Cardiac muscle cell (in vitro differentiated cells and primary cell): ENCODE results near the gene SNRPB2. TPM values are rescaled to one million over a fixed set of nuclear protein-coding genes. Genes with fewer than 3 reads are reported as not detected.

ENCODE experiments used
- DNase-seq, 2 donors: peaks; one replicate each; pipeline versions ENCODE4 v3.0.0 to v3.0.0-alpha.2; 2010 to 2017; ENCODE audit warnings: low read depth in 1 of 2, low spot score in 1 of 2
- H3K27ac ChIP-seq: fragments of 200-600 bp; sonication (generic); 2 replicates; pipeline ENCODE4 v1.5.1; 2016
- H3K27me3 ChIP-seq: fragments of 200-600 bp; sonication (generic); 2 replicates; pipeline ENCODE4 v1.6.0; 2016; ENCODE audit warnings: control low read depth
- H3K36me3 ChIP-seq: fragments of 200-600 bp; sonication (generic); 2 replicates; pipeline ENCODE4 v1.5.1; 2016; ENCODE audit warnings: control low read depth
- H3K4me1 ChIP-seq: fragments of 200-600 bp; sonication (generic); 2 replicates; pipeline ENCODE4 v1.8.1; 2017; ENCODE audit warnings: low read depth, mild to moderate bottlenecking, mixed run types
- H3K4me3 ChIP-seq: fragments of 200-600 bp; sonication (generic); 2 replicates; pipeline ENCODE4 v1.5.1; 2016; ENCODE audit warnings: mild to moderate bottlenecking
- H3K9me3 ChIP-seq: fragments of 200-600 bp; sonication (generic); 2 replicates; pipeline ENCODE4 v1.5.1; 2017; ENCODE audit warnings: low read depth, mild to moderate bottlenecking, control low read depth
- polyA plus RNA-seq: library from polyadenylated mRNA; unstranded; fragments of >200 nt; fragmentation: Nextera tagmentation; extraction: Ambion mirVana; gene quantifications from 2 replicates; pipeline ENCODE4 v1.2.1, GENCODE V29; 2016
- total RNA-seq: library from RNA; depleted of rRNA; stranded (reverse); fragments of >200 nt; gene quantifications from 2 replicates; pipeline ENCODE4 v1.2.3, GENCODE V29; 2016
- TF ChIP-seq, protein P1 (sequence below): IDR thresholded peaks from 2 replicates; pipeline ENCODE4 v1.5.1; 2012; ENCODE audit warnings: low read depth, mild to moderate bottlenecking, low read length

The SNRPB2 gene
- total and polyA plus RNA-seq, 2 experiments from 2014 or later, result 16.4 to 99.7 TPM

DNA sequence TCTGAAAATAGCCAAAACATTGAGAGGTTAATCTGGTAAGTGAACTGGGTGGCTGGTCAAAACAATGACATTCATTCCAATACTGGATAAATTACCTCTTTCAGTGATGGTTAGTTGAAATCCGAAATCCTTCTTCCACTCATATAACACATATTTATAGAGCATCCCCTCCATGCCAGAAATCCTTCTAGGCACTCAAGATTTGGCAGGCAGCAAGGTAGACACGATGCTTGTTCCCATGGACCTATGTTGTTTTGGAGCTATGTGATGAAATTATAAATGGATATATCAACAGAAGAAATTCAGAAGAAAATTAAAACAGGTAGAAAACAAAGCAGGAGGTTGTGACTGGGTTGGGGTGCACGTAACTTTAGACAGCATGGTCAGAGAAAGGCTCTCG, 26.3 kb upstream of the SNRPB2 start:
- no peaks in the 10 kb centered on the region for H3K36me3 ChIP-seq
- no peak for DNase-seq
- no peak overlapping the region for H3K4me3 ChIP-seq
- no peaks in the 10 kb centered on the region for H3K27me3 ChIP-seq
- TF ChIP-seq, protein P1, sequence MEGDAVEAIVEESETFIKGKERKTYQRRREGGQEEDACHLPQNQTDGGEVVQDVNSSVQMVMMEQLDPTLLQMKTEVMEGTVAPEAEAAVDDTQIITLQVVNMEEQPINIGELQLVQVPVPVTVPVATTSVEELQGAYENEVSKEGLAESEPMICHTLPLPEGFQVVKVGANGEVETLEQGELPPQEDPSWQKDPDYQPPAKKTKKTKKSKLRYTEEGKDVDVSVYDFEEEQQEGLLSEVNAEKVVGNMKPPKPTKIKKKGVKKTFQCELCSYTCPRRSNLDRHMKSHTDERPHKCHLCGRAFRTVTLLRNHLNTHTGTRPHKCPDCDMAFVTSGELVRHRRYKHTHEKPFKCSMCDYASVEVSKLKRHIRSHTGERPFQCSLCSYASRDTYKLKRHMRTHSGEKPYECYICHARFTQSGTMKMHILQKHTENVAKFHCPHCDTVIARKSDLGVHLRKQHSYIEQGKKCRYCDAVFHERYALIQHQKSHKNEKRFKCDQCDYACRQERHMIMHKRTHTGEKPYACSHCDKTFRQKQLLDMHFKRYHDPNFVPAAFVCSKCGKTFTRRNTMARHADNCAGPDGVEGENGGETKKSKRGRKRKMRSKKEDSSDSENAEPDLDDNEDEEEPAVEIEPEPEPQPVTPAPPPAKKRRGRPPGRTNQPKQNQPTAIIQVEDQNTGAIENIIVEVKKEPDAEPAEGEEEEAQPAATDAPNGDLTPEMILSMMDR, result no peak
- peaks cover 7% of the 10 kb centered on the region for H3K4me1 ChIP-seq
- H3K27ac ChIP-seq, result no peak overlapping the region
- no peaks in the 10 kb centered on the region for H3K9me3 ChIP-seq

GRCh38 chr20:16707674-16708073, 22.2 kb upstream of the SNRPB2 start:
- H3K27ac ChIP-seq, result no peak overlapping the region

DNA sequence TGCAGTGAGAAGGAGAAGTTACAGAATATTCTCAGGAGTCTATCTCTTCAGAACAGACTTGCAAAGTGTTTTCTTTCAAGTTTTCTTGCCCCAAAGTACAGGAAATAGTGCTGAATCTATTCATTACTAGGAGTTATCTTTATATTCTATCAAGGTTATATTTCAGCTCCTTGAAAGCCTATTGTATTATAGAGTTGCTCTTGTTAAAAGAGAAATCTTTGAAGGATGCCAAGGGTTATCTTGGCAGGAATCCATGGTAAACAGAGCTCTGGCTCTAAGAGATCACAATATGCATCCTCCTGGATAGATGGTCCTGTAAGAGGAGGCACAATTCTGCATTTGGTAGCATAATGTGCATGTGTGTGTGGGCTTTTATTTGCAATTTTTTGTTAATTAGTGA, 21.2 kb upstream of the SNRPB2 start:
- TF ChIP-seq, protein P1, result no peak
- Histone ChIP-seq H3K27me3 (no peaks in the 10 kb centered on the region), H3K36me3 (no peaks in the 10 kb centered on the region)

More at GRCh38 chr20:16707674-16708073, 22.2 kb upstream of the SNRPB2 start:
- no peaks in the 10 kb centered on the region for H3K9me3 ChIP-seq
- H3K36me3 ChIP-seq, result no peaks in the 10 kb centered on the region
- TF ChIP-seq, protein P1, result no peak
- no peak for DNase-seq
- no peaks in the 10 kb centered on the region for H3K4me1 ChIP-seq
- no peak overlapping the region for H3K4me3 ChIP-seq
- H3K27me3 ChIP-seq, result no peaks in the 10 kb centered on the region

GRCh38 chr20:16709017-16709416, 20.8 kb upstream of the SNRPB2 start:
- H3K9me3 ChIP-seq, result no peaks in the 10 kb centered on the region
- H3K36me3 ChIP-seq, result no peaks in the 10 kb centered on the region
- H3K4me3 ChIP-seq, result no peak overlapping the region
- TF ChIP-seq, protein P1, result no peak
- no peak overlapping the region for H3K27ac ChIP-seq
- no peaks in the 10 kb centered on the region for H3K27me3 ChIP-seq
- peaks cover 3% of the 10 kb centered on the region for H3K4me1 ChIP-seq
- no peak for DNase-seq

More for the DNA sequence above, 21.2 kb upstream of the SNRPB2 start:
- no peaks in the 10 kb centered on the region for H3K4me1 ChIP-seq
- no peaks in the 10 kb centered on the region for H3K9me3 ChIP-seq
- H3K4me3 ChIP-seq, result no peak overlapping the region
- no peak for DNase-seq
- H3K27ac ChIP-seq, result no peak overlapping the region

DNA sequence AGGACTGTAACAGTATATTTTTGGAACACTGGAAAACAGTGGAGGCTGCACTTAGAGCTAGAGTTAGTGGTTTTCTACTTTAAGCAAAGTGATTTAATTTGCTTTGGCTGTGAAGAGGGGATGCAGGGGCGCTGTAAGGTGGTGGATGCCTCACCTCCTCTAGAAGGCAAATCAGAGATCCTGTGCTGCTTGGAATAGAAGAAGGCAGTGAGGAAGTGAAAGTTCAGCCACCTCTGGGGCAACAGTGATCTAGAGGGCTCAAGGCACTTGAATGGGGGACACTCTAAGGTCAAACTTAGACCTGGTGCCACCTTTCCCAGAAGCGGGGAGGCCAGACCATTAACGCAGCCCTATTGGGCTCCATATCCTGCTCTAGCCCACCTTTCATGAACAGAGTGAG, 19.0 kb upstream of the SNRPB2 start:
- H3K9me3 ChIP-seq, result no peaks in the 10 kb centered on the region
- H3K4me1 ChIP-seq, result peaks cover 11% of the 10 kb centered on the region
- TF ChIP-seq, protein P1, result no peak
- no peak overlapping the region for H3K27ac ChIP-seq
- H3K36me3 ChIP-seq, result no peaks in the 10 kb centered on the region
- H3K4me3 ChIP-seq, result no peak overlapping the region
- no peak for DNase-seq
- H3K27me3 ChIP-seq, result no peaks in the 10 kb centered on the region

DNA sequence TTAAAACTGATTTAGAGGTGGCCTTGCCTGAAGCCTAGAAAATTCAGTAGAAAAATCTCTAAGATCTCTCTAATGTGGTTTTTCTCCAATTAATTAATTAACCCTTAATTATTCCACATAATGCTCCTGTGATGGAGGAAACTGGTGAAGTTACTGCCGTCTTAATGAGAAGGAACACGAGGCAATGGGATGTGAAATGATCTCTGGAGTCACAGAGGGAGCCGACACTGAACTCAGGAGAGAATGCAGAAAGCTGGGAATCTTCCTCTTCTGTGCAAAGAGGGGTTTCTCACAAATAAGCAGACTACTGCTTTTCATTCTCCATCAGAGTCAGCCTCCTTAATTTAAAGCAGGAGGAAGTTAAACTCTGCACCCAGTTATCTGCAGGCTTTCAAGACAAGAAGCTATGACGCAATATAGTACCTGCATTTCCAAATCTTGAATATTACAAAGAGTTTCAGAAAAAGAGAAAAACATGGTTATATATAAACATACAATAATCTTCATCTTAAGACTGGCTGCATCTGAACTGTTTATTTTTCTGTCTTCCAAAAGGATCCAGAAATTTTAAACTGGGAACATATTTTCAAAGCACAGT, 18.1 kb upstream of the SNRPB2 start:
- no peaks in the 10 kb centered on the region for H3K36me3 ChIP-seq
- no peak overlapping the region for H3K27ac ChIP-seq
- peaks cover 11% of the 10 kb centered on the region for H3K4me1 ChIP-seq
- H3K4me3 ChIP-seq, result no peak overlapping the region
- no peaks in the 10 kb centered on the region for H3K9me3 ChIP-seq
- peak in 1 of 2 donors; percentile 7 for DNase-seq
- TF ChIP-seq, protein P1, result no peak
- no peaks in the 10 kb centered on the region for H3K27me3 ChIP-seq
